ENCODE results near the gene HIGD1C.

The HIGD1C gene

DNA sequence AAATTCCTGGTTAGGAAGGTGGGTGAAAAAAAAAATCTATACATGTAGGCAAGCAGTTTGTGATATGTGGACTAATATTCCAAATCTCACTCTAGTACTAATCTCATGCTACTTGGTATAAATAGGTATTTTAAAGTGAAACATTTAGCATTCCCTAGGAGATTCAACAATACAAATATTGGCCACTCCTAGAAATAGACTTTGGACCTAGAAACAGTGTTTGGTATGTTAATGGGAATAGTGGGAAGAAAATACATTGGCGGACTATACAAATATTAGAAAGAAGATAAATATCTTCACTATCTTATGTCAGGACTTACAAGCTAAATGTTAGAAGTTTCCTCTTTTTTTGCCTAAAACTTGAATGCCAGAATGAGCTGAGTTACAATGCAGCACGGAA is 28.2 kb downstream of the HIGD1C start:
- POLR2A ChIA-PET = no interaction called here

DNA sequence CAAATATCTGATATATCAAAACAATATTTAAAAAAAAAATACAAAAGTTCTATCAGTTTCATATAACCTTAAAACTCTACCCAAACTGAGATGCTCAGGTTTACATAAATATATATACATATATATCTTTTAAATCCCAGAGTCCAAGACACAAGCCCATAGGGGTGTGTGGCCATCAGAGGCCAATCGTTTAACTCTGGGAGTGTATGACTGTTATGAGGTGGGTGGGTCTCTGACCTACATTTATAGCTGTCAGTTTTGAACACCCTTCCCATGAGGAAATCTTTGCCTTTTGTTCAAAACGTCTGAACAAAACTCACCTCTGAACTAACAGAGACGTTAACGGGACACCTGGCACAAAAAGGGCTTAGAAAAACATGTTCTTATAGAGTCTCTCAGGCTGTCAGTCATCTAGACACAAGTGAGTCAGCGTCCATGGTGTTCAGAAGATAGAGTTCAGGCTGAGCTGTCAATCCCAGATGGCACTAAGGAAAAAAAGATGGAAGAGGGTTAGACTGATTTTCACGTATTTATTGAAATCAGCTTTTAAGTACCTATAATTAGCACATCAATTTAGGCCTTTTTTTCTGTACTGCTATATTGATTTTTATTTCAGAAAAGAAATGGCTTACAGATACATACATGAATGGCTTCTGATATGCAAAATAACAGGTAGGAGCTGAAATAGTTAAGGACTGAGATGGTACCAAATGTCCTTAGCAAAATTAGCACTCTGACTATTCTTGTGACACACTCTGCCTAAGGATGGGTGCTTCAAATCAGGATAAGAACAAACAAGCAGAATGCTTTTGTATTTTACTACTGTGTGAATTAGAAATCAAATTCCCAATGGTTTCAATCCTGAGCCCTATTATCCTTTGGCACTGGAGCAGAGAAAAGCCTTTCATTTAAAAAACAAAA is 29.2 kb downstream of the HIGD1C start:
- TF ChIP-seq, protein P1, sequence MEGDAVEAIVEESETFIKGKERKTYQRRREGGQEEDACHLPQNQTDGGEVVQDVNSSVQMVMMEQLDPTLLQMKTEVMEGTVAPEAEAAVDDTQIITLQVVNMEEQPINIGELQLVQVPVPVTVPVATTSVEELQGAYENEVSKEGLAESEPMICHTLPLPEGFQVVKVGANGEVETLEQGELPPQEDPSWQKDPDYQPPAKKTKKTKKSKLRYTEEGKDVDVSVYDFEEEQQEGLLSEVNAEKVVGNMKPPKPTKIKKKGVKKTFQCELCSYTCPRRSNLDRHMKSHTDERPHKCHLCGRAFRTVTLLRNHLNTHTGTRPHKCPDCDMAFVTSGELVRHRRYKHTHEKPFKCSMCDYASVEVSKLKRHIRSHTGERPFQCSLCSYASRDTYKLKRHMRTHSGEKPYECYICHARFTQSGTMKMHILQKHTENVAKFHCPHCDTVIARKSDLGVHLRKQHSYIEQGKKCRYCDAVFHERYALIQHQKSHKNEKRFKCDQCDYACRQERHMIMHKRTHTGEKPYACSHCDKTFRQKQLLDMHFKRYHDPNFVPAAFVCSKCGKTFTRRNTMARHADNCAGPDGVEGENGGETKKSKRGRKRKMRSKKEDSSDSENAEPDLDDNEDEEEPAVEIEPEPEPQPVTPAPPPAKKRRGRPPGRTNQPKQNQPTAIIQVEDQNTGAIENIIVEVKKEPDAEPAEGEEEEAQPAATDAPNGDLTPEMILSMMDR (IDR thresholded peaks at IDR 0.05; ENCODE audit: control extremely low read depth, extremely low read depth, low read depth, missing control alignments) = no peak
- CTCF ChIA-PET = no interaction called here
- DNase-seq (ENCODE audit: extremely low spot score) = no peak
- POLR2A ChIA-PET = no interaction called here

More for the DNA sequence above, 28.2 kb downstream of the HIGD1C start:
- no peak for DNase-seq (ENCODE audit: extremely low spot score)
- TF ChIP-seq, protein P1 (IDR thresholded peaks at IDR 0.05; ENCODE audit: control extremely low read depth, extremely low read depth, low read depth, missing control alignments) = no peak
- CTCF ChIA-PET = interaction anchor here (0.9 kb wide), 1 partner anchor 25 kb away, joined by 3 read pairs; no protein-coding TSS in a partner anchor

DNA sequence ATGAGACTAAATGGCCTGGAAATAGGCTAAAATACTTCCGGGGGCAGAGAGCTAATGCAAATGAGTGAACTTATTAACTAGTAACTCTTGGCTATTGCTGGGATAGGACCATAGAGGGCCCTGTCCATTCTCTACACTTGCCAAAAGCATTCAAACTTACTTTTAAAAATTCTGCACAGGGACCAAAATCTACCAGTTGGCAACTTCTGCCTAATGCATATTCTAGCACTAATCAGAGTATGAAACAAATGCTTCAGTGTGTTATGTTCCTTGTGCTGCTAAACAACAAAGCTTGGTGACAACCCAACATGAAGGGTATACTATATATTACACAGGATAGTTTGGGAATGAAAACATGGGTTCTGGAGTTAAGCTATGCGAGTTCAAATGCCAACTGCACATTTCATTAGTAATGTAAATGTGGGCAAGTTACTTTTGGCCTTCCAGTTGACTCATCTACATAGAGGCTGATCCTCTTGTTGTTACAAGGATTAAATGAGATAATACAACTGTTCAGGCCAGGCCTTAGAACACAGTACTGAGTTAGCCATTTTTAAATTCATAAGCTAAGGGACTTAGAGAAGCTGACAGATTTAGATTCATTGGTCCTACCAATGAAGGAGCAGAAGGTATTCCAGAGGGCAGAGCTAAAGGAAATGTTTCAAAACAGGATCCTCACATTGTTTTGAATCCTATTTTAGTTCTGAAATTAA is 32.4 kb downstream of the HIGD1C start:
- ChIA-PET CTCF (interaction anchor here (1.2 to 3.8 kb wide), 13 partner anchors 11 to 276 kb away, joined by 3 to 29 read pairs (median 4); partner anchors contain the start of genes ATF1 and SLC11A2), POLR2A (no interaction called here)
- no peak for DNase-seq (ENCODE audit: extremely low spot score)
- TF ChIP-seq, protein P1 (IDR thresholded peaks at IDR 0.05; ENCODE audit: control extremely low read depth, extremely low read depth, low read depth, missing control alignments) = no peak

DNA sequence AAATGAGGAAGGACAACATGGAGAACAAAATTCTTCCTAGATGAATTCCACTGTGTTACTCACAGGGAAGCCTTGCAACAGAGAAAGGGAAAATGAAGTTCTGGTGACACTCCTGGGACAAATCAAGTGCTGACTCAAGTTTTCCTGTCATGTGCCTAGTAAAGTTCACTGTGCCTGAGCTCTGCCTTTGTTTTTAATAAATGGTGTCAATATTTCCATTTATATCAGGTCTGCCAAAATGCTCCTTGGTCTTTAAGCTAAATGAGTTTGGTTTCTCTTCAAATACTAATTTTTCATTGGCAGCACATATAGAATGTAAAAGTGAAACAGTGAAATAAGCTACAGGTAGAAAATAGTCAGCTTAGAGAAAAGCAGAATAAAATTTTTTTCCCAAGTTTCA is 33.0 kb downstream of the HIGD1C start:
- POLR2A ChIA-PET = no interaction called here
- CTCF ChIA-PET = interaction anchor here (1.2 to 3.8 kb wide), 11 partner anchors 10 to 276 kb away, joined by 3 to 29 read pairs (median 4); partner anchors contain the start of genes ATF1 and SLC11A2
- TF ChIP-seq, protein P1 (IDR thresholded peaks at IDR 0.05; ENCODE audit: control extremely low read depth, extremely low read depth, low read depth, missing control alignments) = no peak
- DNase-seq (ENCODE audit: extremely low spot score) = no peak

DNA sequence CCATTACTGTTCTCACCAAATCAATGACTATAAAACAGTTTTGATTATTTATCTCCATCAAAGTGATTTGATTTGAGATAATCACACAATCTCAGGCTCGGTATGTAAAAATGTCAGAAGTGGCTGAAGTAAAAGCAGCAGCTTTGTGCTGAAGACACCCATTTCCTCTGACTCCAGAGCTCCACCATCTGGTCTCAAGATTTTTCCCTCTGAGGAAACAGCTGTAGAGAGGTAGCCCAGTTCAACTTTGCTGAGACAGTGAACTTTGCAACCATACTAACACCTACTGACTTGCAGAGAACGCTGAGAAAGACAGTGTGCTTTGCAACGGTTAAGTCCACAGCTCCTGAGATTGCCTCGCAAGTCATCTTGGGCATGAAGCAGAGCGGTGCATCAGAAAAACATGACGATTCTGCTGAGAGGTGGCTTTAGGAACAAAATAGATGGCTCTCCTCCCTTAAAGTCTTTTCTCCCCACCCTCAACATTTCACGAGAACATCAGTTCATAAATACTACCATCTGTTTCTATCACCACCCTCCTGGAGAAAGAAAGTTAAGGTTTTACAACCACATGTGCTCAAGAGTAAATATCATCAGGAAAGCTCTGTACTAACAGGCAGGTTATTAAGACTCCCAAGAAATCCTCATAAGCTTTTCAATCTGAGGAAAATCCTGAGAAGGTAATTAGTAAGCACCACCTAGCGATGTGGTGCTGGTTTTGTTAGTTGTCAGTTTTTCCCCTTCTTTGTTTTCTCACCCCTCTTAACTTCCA is 34.8 kb downstream of the HIGD1C start:
- TF ChIP-seq, protein P1 (IDR thresholded peaks at IDR 0.05; ENCODE audit: control extremely low read depth, extremely low read depth, low read depth, missing control alignments) = peak; percentile 60
- DNase-seq (ENCODE audit: extremely low spot score) = peak; percentile 35
- POLR2A ChIA-PET = interaction anchor here (1.0 kb wide), 1 partner anchor 96 kb away, joined by 3 read pairs; the partner anchor contains the start of gene CSRNP2
- CTCF ChIA-PET = interaction anchor here (0.6 to 3.8 kb wide), 19 partner anchors 9 to 483 kb away, joined by 3 to 29 read pairs (median 5); partner anchors contain the start of genes ATF1, DIP2B and SLC11A2
